HG03442 (cell line): ENCODE data around the gene HOPX.
A peak's percentile ranks its signal among the peaks of the same experiment; 100 is the strongest.
"Not testable (repeated sequence)": the region's sequence is repeated elsewhere in the genome, so short reads cannot be mapped to it uniquely, and the experiment has no call there.

Source experiments
- ATAC-seq: cut with Tn5 transposase; IDR thresholded peaks from one replicate; pipeline ENCODE4 v1.9.1; 2021; ENCODE audit warnings: mild to moderate bottlenecking, moderate library complexity; ENCODE audit not compliant: unreplicated experiment

Gene HOPX

GRCh38 chr4:56655627-56656345, 25.3 kb downstream of the HOPX start:
- peak; percentile 28 for ATAC-seq

- no peak for ATAC-seq
Observed at GRCh38 chr4:56655209-56655626, 25.9 kb downstream of the HOPX start.

- no peak for ATAC-seq
Observed at GRCh38 chr4:56654238-56654632, 26.9 kb downstream of the HOPX start.

- ATAC-seq, result no peak
Observed at GRCh38 chr4:56653461-56654237, 27.4 kb downstream of the HOPX start.

GRCh38 chr4:56652196-56652595, 28.9 kb downstream of the HOPX start:
- no peak for ATAC-seq

- ATAC-seq, result no peak
Observed at GRCh38 chr4:56651056-56651350, 30.1 kb downstream of the HOPX start.

GRCh38 chr4:56650262-56651055, 30.6 kb downstream of the HOPX start:
- ATAC-seq, result no peak

GRCh38 chr4:56649445-56650261, 31.4 kb downstream of the HOPX start:
- ATAC-seq, result no peak

GRCh38 chr4:56648824-56649151, 32.3 kb downstream of the HOPX start:
- no peak for ATAC-seq

- ATAC-seq, result no peak
Observed at GRCh38 chr4:56648021-56648823, 32.9 kb downstream of the HOPX start.

GRCh38 chr4:56646341-56646740, 34.8 kb downstream of the HOPX start:
- no peak for ATAC-seq

GRCh38 chr4:56643596-56643995, 37.5 kb downstream of the HOPX start:
- ATAC-seq, result no peak

GRCh38 chr4:56641494-56642051, 39.5 kb downstream of the HOPX start:
- ATAC-seq, result no peak

GRCh38 chr4:56640621-56641493, 40.2 kb downstream of the HOPX start:
- ATAC-seq, result no peak

GRCh38 chr4:56637791-56638190, 43.3 kb downstream of the HOPX start:
- ATAC-seq, result no peak

GRCh38 chr4:56637154-56637553, 43.9 kb downstream of the HOPX start:
- no peak for ATAC-seq

GRCh38 chr4:56634954-56635353, 46.1 kb downstream of the HOPX start:
- not testable (repeated sequence) for ATAC-seq

GRCh38 chr4:56633486-56633885, 47.6 kb downstream of the HOPX start:
- ATAC-seq, result no peak
